WTC11 (cell line): Measurements from ENCODE around the gene APOBEC4. TPM values are rescaled to one million over a fixed set of nuclear protein-coding genes. Genes with fewer than 3 reads are reported as not detected.

Experiments used
- ATAC-seq: fragments of 200-7000 bp; cut with Tn5 transposase; 2 replicates; pipeline ENCODE4 v1.10.0; 2021; ENCODE audit warnings: mild to moderate bottlenecking, moderate library complexity
- CTCF ChIA-PET: fragments of 300-600 bp; sonication (Branson Sonifier 250); formaldehyde crosslinking; loops from one replicate; lab custom pipeline; 2021; ENCODE audit warnings: antibody characterized with exemption; lab: Charles Lee
- POLR2A ChIA-PET: fragments of 350-600 bp; sonication (Branson Sonifier 250); formaldehyde crosslinking; loops from one replicate; lab custom pipeline; 2021; ENCODE audit warnings: antibody characterized with exemption; lab: Charles Lee
- DNase-seq: peaks from one replicate; pipeline ENCODE4 v3.0.0; 2021; ENCODE audit warnings: low spot score
- H3K27ac Mint-ChIP-seq: 2 replicates; pipeline ENCODE4 v1.8.0; 2021; ENCODE audit warnings: mixed read lengths
- H3K27me3 Mint-ChIP-seq: 2 replicates; pipeline ENCODE4 v1.8.0; 2021; ENCODE audit warnings: low read depth, mild to moderate bottlenecking, moderate library complexity, mixed read lengths
- H3K36me3 Mint-ChIP-seq: 2 replicates; pipeline ENCODE4 v1.8.0; 2021; ENCODE audit warnings: mixed read lengths
- H3K4me1 Mint-ChIP-seq: 2 replicates; pipeline ENCODE4 v1.8.0; 2022; ENCODE audit warnings: mixed read lengths
- H3K4me3 Mint-ChIP-seq: 2 replicates; pipeline ENCODE4 v1.8.0; 2021; ENCODE audit warnings: mild to moderate bottlenecking, moderate library complexity, mixed read lengths
- H3K9me3 Mint-ChIP-seq: 2 replicates; pipeline ENCODE4 v1.8.0; 2021; ENCODE audit warnings: mixed read lengths
- CREM ChIP-seq: sonication (generic); formaldehyde crosslinking; IDR thresholded peaks from 2 replicates; pipeline ENCODE4 v1.8.1; 2022; ENCODE audit warnings: mild to moderate bottlenecking, missing genetic modification reagents, moderate library complexity
- KAT7 ChIP-seq: sonication (generic); formaldehyde crosslinking; IDR thresholded peaks from 2 replicates; pipeline ENCODE4 v1.8.1; 2023; ENCODE audit warnings: missing genetic modification reagents, mild to moderate bottlenecking, borderline replicate concordance
- NR2C2 ChIP-seq: sonication (generic); formaldehyde crosslinking; IDR thresholded peaks from 2 replicates; pipeline ENCODE4 v1.8.0; 2022; ENCODE audit warnings: mild to moderate bottlenecking, missing genetic modification reagents
- SMAD4 ChIP-seq: sonication (generic); formaldehyde crosslinking; IDR thresholded peaks from 2 replicates; pipeline ENCODE4 v1.8.0; 2022; ENCODE audit warnings: mild to moderate bottlenecking, missing genetic modification reagents
- TEAD1 ChIP-seq: sonication (generic); formaldehyde crosslinking; IDR thresholded peaks from 2 replicates; pipeline ENCODE4 v1.8.0; 2022; ENCODE audit warnings: mild to moderate bottlenecking, missing genetic modification reagents
- ZNF138 ChIP-seq: sonication (generic); formaldehyde crosslinking; conservative IDR thresholded peaks from 2 replicates; pipeline ENCODE4 v1.8.1; 2022; ENCODE audit warnings: mild to moderate bottlenecking, moderate library complexity, missing genetic modification reagents
- ZNF423 ChIP-seq: fragments of 250-450 bp; sonication (Bioruptor Pico); IDR thresholded peaks from 2 replicates; pipeline ENCODE4 v2.1.2; 2022; ENCODE audit warnings: mild to moderate bottlenecking, moderate library complexity
- total RNA-seq: library from RNA; stranded (reverse); gene quantifications from 3 replicates; pipeline ENCODE4 v1.2.3, GENCODE V29; 2021
- TF ChIP-seq, protein P1 (sequence below): sonication (generic); formaldehyde crosslinking; IDR thresholded peaks from 2 replicates; pipeline ENCODE4 v1.8.1; 2022; ENCODE audit warnings: missing genetic modification reagents, borderline replicate concordance
- TF ChIP-seq, protein P2 (sequence below): sonication (generic); formaldehyde crosslinking; IDR thresholded peaks from 2 replicates; pipeline ENCODE4 v1.8.1; 2023; ENCODE audit warnings: mild to moderate bottlenecking, missing genetic modification reagents, moderate library complexity
- TF ChIP-seq, protein P3 (sequence below): sonication (generic); formaldehyde crosslinking; IDR thresholded peaks from 2 replicates; pipeline ENCODE4 v1.8.1; 2023; ENCODE audit warnings: mild to moderate bottlenecking, missing genetic modification reagents
- TF ChIP-seq, protein P4 (sequence below): sonication (generic); formaldehyde crosslinking; IDR thresholded peaks from 2 replicates; pipeline ENCODE4 v1.8.1; 2023; ENCODE audit warnings: mild to moderate bottlenecking, missing genetic modification reagents, moderate library complexity
- TF ChIP-seq, protein P5 (sequence below): sonication (generic); formaldehyde crosslinking; IDR thresholded peaks from 2 replicates; pipeline ENCODE4 v1.8.1; 2023; ENCODE audit warnings: mild to moderate bottlenecking, moderate library complexity, missing genetic modification reagents
- TF ChIP-seq, protein P6 (sequence below): sonication (generic); formaldehyde crosslinking; IDR thresholded peaks from 2 replicates; pipeline ENCODE4 v1.8.0; 2022; ENCODE audit warnings: mild to moderate bottlenecking, missing genetic modification reagents
- TF ChIP-seq, protein P7 (sequence below): sonication (generic); formaldehyde crosslinking; IDR thresholded peaks from 2 replicates; pipeline ENCODE4 v1.8.0; 2023; ENCODE audit warnings: missing genetic modification reagents, mild to moderate bottlenecking, borderline replicate concordance
- TF ChIP-seq, protein P8 (sequence below): sonication (generic); formaldehyde crosslinking; IDR thresholded peaks from 2 replicates; pipeline ENCODE4 v1.8.1; 2023; ENCODE audit warnings: mild to moderate bottlenecking, missing genetic modification reagents

The APOBEC4 gene
- total RNA-seq, 1 experiment from 2014 or later = not detected

DNA sequence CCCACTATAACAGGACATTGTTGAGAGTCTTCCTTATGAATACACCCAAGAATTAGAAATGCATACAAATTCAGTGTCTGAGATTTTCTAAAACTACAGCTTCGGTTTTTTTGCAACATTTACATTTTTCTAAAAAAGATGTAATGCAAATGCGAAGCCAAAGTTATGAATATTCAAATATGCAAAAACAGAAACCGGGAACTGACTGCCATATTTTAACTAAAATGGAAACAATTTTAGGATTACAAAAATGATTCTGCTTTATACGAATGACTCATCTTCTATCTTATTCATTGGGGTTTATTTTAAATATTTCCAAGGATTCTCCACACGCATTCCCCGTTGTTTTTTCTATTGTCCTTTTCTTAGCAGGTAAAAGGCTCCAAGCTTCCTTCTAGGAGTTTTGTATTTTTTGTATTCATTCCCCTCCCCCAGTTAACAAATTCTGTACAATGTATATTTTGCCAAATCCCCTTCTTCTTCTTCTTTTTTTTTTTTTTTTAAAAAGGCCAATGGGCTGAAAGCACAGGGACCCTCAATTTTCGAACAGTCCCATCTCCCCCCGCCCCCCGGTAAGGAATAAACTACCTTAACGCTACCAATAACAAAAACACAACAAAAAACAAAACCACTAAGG, 18.6 kb downstream of the APOBEC4 start:
- TF ChIP-seq CREM (CRISPR knock-in tag) = no peak
- TF ChIP-seq, protein P1, sequence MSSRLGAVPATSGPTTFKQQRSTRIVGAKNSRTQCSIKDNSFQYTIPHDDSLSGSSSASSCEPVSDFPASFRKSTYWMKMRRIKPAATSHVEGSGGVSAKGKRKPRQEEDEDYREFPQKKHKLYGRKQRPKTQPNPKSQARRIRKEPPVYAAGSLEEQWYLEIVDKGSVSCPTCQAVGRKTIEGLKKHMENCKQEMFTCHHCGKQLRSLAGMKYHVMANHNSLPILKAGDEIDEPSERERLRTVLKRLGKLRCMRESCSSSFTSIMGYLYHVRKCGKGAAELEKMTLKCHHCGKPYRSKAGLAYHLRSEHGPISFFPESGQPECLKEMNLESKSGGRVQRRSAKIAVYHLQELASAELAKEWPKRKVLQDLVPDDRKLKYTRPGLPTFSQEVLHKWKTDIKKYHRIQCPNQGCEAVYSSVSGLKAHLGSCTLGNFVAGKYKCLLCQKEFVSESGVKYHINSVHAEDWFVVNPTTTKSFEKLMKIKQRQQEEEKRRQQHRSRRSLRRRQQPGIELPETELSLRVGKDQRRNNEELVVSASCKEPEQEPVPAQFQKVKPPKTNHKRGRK = no peak
- TF ChIP-seq, protein P2, sequence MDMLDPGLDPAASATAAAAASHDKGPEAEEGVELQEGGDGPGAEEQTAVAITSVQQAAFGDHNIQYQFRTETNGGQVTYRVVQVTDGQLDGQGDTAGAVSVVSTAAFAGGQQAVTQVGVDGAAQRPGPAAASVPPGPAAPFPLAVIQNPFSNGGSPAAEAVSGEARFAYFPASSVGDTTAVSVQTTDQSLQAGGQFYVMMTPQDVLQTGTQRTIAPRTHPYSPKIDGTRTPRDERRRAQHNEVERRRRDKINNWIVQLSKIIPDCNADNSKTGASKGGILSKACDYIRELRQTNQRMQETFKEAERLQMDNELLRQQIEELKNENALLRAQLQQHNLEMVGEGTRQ (CRISPR knock-in tag) = no peak
- TF ChIP-seq NR2C2 = no peak
- TF ChIP-seq KAT7 (CRISPR knock-in tag) = no peak
- TF ChIP-seq TEAD1 (CRISPR knock-in tag) = no peak
- Mint-ChIP-seq H3K36me3 (peaks cover 11% of the 10 kb centered on the region), H3K4me3 (peak overlapping the region; percentile 98), H3K4me1 (peaks cover 36% of the 10 kb centered on the region), H3K27ac (no peak overlapping the region), H3K9me3 (no peaks in the 10 kb centered on the region), H3K27me3 (peaks cover 15% of the 10 kb centered on the region)
- ChIA-PET CTCF (interaction anchor here (0.6 to 3.3 kb wide), 5 partner anchors 50 to 353 kb away, joined by 3 to 13 read pairs (median 6); no protein-coding TSS in a partner anchor), POLR2A (interaction anchor here (0.7 kb wide), 3 partner anchors 37 to 940 kb away, joined by 3 to 10 read pairs (median 8); no protein-coding TSS in a partner anchor)
- ATAC-seq (no peak), DNase-seq (no peak)

DNA sequence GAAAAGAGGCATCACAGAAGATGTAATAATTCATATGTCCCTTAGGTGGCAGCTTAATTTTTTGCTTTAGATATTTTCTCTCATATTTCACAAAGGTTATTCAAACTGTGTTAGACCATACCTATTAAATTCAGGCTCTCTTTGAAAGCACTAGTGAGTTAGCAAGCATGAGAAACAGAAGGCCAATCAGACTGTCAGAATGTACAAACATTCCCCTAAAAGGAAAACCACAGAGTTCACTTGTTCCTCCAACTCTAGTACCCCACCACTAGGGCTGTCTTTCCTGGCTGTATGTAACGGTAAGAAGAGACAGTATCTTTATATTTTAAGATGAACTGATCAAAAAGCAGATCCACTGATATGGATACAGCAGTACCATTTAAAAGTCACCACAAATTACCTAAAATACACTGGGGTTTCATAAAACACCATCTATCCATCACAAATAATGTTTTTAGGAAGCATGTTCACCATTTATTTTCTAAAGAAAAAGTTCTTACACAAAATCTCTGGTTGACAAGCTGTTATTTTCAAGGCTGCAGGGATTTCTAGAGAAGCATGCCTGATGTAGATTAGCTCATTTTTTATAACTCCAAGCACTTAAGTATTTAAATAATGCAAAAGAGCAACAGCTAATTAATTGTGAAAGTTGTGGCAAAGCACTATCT, 19.3 kb downstream of the APOBEC4 start:
- ChIA-PET POLR2A (interaction anchor here (0.7 kb wide), 1 partner anchor 92 kb away, joined by 8 read pairs; no protein-coding TSS in a partner anchor), CTCF (interaction anchor here (0.6 to 3.3 kb wide), 8 partner anchors 9 to 352 kb away, joined by 3 to 13 read pairs (median 4); no protein-coding TSS in a partner anchor)
- H3K4me3 Mint-ChIP-seq = peak overlapping the region; percentile 98
- ATAC-seq (peak; percentile 8), DNase-seq (no peak)
- peaks cover 15% of the 10 kb centered on the region for H3K27me3 Mint-ChIP-seq
- 0 out of 2 replicates have a peak overlapping the region, but pooled peaks have one; percentile 61 for H3K27ac Mint-ChIP-seq
- peaks cover 19% of the 10 kb centered on the region for H3K36me3 Mint-ChIP-seq
- TF ChIP-seq, protein P3, sequence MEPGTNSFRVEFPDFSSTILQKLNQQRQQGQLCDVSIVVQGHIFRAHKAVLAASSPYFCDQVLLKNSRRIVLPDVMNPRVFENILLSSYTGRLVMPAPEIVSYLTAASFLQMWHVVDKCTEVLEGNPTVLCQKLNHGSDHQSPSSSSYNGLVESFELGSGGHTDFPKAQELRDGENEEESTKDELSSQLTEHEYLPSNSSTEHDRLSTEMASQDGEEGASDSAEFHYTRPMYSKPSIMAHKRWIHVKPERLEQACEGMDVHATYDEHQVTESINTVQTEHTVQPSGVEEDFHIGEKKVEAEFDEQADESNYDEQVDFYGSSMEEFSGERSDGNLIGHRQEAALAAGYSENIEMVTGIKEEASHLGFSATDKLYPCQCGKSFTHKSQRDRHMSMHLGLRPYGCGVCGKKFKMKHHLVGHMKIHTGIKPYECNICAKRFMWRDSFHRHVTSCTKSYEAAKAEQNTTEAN (CRISPR knock-in tag) = no peak
- TF ChIP-seq, protein P4, sequence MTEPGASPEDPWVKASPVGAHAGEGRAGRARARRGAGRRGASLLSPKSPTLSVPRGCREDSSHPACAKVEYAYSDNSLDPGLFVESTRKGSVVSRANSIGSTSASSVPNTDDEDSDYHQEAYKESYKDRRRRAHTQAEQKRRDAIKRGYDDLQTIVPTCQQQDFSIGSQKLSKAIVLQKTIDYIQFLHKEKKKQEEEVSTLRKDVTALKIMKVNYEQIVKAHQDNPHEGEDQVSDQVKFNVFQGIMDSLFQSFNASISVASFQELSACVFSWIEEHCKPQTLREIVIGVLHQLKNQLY = no peak
- TF ChIP-seq ZNF423 (CRISPR knock-in tag) = no peak
- TF ChIP-seq ZNF138 (CRISPR knock-in tag) = no peak
- TF ChIP-seq, protein P5, sequence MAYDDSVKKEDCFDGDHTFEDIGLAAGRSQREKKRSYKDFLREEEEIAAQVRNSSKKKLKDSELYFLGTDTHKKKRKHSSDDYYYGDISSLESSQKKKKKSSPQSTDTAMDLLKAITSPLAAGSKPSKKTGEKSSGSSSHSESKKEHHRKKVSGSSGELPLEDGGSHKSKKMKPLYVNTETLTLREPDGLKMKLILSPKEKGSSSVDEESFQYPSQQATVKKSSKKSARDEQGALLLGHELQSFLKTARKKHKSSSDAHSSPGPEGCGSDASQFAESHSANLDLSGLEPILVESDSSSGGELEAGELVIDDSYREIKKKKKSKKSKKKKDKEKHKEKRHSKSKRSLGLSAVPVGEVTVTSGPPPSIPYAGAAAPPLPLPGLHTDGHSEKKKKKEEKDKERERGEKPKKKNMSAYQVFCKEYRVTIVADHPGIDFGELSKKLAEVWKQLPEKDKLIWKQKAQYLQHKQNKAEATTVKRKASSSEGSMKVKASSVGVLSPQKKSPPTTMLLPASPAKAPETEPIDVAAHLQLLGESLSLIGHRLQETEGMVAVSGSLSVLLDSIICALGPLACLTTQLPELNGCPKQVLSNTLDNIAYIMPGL = no peak
- no peaks in the 10 kb centered on the region for H3K9me3 Mint-ChIP-seq
- peaks cover 36% of the 10 kb centered on the region for H3K4me1 Mint-ChIP-seq

DNA sequence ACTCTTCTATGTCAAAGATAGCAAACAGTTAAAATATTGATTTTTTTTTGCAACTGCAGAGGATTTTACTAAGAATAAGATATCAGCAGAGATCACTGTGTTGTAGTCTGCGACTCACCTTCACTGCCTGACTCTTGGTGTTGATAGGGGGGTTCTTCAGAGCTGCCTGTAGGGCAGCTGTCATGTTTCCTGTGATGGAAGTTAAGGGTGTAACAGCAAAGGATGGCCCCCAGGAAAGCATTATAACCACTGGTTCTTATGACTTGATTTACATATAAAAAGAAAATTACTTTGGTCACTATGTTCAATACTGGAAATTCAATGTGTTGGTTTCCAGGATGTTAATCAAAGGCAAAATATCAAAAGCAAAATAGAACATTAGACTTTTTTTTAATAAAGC, 20.2 kb downstream of the APOBEC4 start:
- H3K27me3 Mint-ChIP-seq = peaks cover 15% of the 10 kb centered on the region
- peaks cover 27% of the 10 kb centered on the region for H3K36me3 Mint-ChIP-seq
- H3K4me1 Mint-ChIP-seq = peaks cover 36% of the 10 kb centered on the region
- peak overlapping the region; percentile 98 for H3K4me3 Mint-ChIP-seq
- no peak for ATAC-seq
- no peak for DNase-seq
- ChIA-PET POLR2A (no interaction called here), CTCF (interaction anchor here (0.6 to 3.3 kb wide), 6 partner anchors 9 to 161 kb away, joined by 3 to 13 read pairs (median 3); no protein-coding TSS in a partner anchor)
- peaks cover 6% of the 10 kb centered on the region for H3K9me3 Mint-ChIP-seq
- H3K27ac Mint-ChIP-seq = no peak overlapping the region
- TF ChIP-seq, protein P6, sequence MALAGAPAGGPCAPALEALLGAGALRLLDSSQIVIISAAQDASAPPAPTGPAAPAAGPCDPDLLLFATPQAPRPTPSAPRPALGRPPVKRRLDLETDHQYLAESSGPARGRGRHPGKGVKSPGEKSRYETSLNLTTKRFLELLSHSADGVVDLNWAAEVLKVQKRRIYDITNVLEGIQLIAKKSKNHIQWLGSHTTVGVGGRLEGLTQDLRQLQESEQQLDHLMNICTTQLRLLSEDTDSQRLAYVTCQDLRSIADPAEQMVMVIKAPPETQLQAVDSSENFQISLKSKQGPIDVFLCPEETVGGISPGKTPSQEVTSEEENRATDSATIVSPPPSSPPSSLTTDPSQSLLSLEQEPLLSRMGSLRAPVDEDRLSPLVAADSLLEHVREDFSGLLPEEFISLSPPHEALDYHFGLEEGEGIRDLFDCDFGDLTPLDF = no peak
- TF ChIP-seq, protein P7, sequence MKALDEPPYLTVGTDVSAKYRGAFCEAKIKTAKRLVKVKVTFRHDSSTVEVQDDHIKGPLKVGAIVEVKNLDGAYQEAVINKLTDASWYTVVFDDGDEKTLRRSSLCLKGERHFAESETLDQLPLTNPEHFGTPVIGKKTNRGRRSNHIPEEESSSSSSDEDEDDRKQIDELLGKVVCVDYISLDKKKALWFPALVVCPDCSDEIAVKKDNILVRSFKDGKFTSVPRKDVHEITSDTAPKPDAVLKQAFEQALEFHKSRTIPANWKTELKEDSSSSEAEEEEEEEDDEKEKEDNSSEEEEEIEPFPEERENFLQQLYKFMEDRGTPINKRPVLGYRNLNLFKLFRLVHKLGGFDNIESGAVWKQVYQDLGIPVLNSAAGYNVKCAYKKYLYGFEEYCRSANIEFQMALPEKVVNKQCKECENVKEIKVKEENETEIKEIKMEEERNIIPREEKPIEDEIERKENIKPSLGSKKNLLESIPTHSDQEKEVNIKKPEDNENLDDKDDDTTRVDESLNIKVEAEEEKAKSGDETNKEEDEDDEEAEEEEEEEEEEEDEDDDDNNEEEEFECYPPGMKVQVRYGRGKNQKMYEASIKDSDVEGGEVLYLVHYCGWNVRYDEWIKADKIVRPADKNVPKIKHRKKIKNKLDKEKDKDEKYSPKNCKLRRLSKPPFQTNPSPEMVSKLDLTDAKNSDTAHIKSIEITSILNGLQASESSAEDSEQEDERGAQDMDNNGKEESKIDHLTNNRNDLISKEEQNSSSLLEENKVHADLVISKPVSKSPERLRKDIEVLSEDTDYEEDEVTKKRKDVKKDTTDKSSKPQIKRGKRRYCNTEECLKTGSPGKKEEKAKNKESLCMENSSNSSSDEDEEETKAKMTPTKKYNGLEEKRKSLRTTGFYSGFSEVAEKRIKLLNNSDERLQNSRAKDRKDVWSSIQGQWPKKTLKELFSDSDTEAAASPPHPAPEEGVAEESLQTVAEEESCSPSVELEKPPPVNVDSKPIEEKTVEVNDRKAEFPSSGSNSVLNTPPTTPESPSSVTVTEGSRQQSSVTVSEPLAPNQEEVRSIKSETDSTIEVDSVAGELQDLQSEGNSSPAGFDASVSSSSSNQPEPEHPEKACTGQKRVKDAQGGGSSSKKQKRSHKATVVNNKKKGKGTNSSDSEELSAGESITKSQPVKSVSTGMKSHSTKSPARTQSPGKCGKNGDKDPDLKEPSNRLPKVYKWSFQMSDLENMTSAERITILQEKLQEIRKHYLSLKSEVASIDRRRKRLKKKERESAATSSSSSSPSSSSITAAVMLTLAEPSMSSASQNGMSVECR (CRISPR knock-in tag) = no peak
- TF ChIP-seq SMAD4 (CRISPR knock-in tag) = no peak
- TF ChIP-seq, protein P8, sequence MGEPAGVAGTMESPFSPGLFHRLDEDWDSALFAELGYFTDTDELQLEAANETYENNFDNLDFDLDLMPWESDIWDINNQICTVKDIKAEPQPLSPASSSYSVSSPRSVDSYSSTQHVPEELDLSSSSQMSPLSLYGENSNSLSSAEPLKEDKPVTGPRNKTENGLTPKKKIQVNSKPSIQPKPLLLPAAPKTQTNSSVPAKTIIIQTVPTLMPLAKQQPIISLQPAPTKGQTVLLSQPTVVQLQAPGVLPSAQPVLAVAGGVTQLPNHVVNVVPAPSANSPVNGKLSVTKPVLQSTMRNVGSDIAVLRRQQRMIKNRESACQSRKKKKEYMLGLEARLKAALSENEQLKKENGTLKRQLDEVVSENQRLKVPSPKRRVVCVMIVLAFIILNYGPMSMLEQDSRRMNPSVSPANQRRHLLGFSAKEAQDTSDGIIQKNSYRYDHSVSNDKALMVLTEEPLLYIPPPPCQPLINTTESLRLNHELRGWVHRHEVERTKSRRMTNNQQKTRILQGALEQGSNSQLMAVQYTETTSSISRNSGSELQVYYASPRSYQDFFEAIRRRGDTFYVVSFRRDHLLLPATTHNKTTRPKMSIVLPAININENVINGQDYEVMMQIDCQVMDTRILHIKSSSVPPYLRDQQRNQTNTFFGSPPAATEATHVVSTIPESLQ (CRISPR knock-in tag) = no peak
